NCI-H82 (cell line): ENCODE data around the gene SCAND1.
A peak's percentile ranks its signal among the peaks of the same experiment; 100 is the strongest.
"Not testable (repeated sequence)": the region's sequence is repeated elsewhere in the genome, so short reads cannot be mapped to it uniquely, and the experiment has no call there.

Experiments used
- DNase-seq: peaks from one replicate; lab custom pipeline; 2025; lab: John Stamatoyannopoulos, UW

The SCAND1 gene

DNA sequence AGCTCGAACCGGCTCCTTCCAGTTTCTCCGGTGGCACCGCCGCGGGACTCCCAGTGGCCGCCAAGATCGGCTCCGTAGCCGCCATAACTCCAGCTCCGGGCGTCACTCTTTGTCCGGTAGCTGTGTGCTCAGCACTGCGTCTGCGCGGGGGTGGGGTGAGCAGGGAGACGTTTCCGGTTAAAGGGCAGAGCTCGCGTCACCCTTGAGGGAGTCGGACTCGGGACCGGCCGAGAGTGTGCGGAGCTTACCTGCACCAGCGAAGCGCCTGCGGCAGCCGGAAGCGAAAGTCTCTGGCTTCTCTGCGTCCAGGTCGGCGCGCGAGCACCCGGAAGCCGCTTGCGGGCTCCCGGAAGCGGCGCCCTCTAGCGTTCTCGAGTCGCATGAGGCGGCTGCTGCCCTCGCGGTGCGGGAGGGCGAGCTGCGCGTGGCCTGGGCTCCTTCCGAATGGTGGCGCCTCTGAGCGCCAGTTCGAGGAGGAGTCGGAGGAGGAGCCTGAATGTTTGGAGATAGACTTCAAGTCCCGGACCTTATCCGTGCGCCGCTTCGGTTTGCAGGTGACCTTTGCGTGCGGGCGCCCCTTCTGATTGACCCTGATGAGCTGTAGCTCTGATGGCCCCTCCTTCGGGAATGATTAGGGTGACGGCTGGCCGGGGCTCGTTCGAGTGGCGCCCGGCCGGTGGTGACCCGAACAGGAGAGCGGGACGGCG is at the start of gene SCAND1:
Gene SCAND1 (minus strand): TSS at position 303 of the 707 bp plus-strand sequence. CDS start 218 bp downstream, at position 85.
- peak; percentile 99 for DNase-seq

DNA sequence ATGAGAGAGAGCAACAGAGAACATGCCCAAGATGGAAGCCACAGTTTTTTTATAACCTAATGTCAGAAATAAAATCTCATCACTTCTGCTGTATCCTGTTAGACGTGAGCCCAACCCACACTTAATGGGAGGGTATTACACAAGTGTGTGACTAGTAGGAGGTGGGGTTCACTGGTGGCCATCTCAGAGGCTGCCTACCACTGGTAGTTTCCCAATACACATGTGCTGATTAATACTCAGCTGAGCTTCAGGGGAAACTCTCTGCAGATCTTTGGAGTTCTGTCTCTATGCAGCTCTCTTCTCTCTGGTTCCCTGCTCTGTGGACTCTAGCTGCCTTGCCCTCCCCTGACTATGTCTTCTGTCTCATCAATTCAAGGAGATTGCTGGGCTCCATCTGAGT is 49.7 kb upstream of the SCAND1 start:
- no peak for DNase-seq

DNA sequence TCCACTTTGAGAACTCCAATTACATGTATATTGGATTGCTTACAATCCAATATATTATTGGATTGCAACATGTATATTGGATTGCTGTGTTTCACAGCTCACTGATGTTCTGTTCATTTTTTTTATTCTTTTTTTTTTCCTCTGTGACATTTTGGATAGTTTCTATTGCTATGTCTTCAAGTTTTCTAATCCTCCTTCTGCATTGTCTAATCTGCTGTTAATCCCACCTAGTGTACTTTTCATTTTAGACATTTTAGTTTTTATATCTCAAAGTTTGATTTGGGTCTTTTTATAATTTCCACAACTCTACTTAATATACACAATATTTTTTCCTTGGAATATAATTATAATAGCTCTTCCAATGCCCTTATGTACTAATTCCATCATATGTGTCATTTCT is 48.6 kb upstream of the SCAND1 start:
- no peak for DNase-seq

DNA sequence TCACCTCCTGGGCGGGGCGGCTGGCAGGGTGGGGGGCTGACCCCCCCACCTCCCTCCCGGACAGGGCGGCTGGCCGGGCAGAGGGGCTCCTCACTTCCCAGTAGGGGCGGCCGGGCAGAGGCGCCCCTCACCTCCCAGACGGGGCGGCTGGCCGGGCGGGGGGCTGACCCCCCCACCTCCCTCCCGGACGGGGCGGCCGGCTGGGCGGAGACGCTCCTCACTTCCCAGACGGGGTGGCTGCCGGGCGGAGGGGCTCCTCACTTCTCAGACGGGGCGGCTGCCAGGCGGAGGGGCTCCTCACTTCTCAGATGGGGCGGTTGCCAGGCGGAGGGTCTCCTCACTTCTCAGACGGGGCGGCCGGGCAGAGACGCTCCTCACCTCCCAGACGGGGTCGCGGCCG is 47.0 kb upstream of the SCAND1 start:
- not testable (repeated sequence) for DNase-seq

DNA sequence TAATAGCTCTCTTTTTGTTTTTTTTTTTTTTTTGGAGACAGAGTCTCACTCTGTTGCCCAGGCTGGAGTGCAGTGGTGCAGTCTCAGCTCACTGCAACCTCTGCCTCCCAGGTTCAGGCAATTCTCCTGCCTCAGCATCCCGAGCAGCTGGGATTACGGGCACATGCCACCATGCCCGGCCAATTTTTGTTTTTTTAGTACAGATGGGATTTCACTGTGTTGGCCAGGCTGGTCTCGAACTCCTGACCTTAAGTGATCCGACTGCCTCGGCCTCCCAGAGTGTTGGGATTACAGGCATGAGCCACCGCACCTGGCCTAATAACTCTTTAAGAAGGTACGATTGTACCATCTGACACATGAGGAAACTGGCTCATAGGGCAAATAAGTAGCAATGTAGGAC is 42.2 kb upstream of the SCAND1 start:
- DNase-seq, result not testable (repeated sequence)

DNA sequence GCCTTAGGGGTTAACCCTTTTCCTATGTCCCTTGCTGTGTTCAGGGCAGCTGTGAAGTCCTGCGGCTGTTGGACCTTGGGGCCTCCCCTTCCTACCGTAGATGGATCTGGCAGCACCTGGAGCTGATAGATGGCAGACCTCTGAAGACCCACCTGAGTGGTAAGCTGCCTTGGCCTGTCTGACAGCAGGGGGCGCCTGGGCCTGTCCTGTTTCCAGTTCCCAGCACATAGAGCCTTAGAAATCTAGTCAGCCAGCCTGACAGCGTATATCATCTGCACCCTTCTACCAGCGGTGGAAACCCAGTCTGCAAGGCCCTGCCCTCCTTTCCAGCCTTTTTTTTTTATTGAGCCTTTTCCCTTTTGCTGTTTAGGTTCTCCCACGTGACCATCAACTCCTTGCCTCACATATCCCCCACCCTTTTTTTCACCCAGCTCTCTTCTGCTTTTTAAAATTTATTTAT is 40.7 kb upstream of the SCAND1 start:
- DNase-seq, result peak; percentile 95

DNA sequence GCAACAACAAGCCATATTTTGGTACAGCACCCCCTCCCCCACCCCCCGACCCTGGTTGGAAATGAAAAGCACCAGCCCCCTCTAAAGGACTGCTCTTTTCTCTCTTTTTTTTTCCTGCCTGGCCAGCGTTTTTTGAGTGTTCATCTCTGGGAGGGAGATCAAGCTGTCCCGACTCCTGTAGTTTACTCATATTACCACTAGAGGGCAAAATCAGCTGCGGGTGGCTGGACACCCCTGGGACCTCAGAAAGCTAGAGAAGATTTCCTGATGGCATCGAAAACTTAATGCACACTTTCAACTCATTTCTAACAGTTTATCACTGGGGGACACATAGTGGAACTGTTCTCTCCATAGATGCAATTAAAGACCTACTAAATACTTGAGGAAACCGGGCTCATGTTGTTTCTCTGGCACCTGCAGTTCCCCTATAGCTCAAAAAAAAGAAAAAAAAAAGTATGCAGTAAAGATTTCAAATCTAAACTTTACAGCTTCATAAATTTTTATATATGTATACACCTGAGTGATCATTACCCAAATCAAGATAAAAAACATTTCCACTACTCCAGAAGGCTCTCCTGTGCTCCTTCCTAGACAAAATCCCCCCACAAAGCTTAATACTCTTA is 38.5 kb upstream of the SCAND1 start:
- peak; percentile 88 for DNase-seq

DNA sequence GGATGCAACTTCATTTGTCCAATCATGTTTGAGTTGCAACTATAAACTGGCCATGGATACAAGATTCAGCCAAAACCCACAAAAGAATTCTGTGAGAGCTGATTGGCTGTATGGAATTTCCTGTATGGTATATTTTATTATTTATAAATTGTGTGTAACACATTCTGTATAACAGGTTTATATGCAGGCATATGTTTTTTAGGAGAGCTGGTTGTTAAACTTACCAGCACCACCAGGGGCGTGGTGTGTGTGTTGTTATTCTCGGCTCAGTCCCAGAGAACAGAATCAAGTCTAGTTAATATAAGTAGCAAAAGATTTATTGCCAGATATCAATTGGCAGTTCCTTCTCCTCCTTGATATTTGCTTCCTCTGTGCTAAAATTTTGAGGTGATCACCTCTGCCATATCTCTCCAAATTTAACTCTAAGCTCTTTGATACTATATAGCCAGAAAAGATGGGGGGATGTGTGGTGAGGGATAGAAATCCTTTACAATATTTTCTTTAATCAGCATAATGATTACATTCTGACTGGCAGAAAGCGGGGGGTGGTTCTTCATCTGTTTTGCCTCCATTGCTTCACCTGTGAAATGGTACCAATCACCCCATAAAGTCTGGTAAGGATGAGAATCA is 37.0 kb upstream of the SCAND1 start:
- DNase-seq, result peak; percentile 70

DNA sequence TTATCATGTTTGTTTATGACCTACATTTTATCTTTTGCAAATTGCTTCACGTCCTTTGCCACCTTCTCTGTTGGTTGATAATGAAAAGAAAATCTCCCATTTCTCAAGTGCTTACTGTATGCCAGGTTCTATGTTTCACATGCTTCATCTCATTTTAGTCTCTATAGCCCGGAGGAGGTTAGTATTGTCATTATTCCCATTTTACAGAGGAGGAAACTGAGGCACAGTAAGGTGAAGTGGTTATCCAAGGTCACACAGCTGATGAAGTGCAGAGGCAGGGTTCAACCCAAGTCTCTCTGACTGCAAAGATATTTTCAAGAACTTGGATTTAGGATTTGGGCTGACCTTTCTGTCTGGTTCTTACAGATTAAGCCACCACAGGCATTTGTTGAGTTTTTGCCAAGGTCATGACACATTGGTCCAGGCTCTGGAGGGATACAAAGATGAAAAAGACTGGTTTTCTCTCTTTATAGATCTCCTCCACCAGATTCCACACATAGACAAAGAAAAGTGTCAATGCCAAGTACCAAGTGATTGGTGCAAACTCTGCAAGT is 34.7 kb upstream of the SCAND1 start:
- no peak for DNase-seq

DNA sequence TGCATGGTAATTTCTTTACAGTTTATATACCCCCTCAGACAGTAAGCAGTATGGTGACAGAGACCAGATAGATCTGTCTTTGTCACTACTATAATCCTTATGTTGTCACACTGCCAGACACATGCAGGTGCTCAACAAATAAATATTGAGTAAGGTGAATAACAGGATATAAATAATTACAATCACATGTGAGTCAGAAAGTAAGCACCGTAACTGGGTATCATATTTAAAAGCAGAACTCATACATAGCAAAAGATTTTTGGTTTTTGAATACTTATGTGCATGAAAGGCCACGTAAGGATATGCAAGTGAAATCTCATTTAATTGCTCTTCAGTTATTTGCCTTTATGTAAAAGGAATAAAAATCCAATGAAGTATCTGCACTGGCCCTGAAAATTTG is 31.5 kb upstream of the SCAND1 start:
- peak; percentile 39 for DNase-seq

DNA sequence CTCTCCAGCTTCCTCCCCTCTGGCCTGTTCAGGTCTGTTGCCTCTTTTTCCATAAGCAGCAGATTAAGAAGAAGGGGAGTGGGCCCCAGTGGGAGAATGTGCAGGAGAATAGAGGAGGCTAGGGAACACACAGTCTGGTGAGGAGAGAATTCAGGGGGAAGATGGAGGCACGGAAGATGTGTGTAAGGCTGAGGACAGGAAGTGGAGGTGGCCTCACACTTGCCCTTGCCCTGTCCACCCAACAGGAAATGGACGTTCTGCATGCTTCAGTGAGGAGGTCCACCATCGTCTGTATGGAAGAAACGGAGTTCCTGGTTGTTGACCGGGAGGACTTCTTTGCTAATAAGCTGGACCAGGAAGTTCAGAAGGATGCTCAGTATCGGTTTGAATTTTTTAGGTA is 30.1 kb upstream of the SCAND1 start:
- no peak for DNase-seq

DNA sequence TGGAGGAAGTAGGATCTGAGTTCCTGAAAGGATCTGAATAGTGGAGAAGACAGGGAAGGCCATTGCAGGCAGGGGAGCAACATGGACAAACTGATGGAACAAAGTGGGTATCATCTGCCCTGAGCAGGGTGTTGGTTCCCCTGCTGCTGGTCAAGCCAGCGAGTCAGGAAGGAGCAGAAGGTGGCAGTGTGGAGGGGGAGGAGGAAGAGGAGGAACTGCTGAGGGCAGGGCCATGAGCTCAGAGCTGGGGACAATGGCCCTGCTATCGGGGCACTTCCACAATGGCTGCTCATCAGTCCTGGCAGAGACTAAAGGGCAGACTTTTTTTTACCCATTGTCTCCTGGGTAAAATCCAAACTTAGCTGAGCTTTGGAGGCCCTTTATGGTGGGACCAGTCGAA is 27.7 kb upstream of the SCAND1 start:
- DNase-seq, result no peak

DNA sequence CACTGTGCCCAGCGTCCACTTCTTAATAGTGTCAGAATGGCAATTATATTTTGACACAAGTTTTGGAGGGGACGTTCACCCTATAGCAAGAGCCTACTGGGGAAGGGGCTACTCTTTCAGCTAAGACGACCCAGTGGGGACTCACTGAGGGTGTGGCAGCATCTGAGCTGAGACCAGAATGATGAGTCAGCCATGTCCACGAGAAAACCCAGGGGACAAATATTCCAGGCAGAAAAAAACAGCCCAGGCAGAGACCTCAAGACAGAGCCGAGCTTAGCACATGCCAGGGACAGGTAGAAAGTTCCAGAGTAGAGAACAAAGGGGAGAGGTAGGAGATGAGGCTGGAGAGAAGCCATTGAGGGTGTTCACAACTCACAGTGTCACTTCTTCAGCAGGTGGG is 25.2 kb upstream of the SCAND1 start:
- DNase-seq, result no peak

DNA sequence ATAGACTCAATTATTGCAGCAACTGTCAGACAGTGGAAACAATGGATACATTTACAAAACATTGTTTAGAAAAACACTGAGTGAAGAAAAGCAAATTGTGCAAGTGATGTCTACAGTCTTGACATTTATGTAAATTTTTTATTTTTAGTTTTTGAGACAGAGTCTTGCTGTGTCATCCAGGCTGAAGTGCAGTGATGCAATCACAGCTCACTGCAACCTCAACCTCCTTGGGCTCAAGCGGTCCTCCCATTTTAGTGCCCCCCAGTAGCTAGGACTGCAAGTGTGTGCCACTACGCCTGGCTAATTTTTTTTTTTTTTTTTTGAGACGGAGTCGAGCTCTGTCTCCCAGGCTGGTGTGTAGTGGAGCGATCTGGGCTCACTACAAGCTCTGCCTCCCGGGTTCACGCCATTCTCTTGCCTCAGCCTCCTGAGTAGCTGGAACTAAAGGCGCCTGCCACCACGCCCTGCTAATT is 23.8 kb upstream of the SCAND1 start:
- no peak for DNase-seq

DNA sequence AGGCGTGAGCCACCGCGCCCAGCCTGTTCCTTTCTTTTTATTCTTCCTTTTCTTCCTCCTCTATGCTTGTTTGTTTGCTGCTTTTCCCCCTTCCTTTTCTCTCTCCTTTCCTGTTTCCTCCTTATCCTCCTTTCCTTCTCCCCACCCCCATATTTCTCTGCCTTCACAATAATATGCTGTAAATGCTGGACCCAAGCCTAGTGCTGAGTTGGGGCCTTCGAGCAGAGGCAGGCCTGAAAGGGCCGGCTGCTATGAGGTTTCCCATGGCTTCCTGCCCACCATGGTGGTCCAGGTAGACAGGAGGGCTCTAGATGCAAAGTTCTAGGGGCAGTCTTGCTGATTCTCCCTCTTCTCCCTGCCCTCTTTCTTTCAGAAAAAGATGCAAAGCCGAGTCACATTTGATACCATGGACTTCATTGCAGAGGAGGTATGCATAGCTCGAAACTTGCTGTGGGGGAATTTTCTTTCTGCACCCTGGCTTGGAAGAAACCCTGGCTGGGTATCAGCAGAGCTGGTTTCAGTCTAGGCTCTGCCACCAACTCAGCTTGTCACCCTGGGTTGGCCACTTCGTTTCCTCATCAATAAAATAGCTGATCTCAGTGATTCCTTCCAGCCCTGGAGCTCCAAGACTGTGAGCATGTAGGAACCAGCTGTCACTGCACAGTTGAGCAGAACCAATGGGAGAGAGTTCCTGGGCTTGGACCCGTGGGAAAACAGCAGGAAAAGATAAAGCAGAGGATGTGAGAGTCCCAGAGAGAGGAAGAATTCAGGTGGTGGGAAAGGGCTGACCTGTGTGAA is 21.5 kb upstream of the SCAND1 start:
- no peak for DNase-seq

DNA sequence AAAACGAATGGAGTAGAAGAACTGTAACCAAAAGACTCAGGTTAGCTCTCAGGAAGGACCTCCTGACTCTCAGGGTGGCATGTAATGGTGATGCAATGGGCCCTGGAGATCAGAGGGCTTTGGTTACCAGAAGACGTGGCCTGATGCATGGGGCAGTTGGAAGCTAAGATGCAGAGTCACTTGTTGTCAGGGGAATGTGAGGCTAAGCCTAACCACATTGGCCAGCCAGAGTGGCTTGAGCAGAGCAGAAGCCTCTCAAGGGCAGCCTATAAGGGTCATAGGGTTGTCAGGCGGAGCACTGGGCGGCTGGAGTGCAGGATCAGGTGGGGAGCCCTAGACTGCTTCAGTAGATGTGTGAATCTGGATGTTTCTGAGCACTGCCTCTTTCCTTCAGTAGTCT is 20.0 kb upstream of the SCAND1 start:
- no peak for DNase-seq

DNA sequence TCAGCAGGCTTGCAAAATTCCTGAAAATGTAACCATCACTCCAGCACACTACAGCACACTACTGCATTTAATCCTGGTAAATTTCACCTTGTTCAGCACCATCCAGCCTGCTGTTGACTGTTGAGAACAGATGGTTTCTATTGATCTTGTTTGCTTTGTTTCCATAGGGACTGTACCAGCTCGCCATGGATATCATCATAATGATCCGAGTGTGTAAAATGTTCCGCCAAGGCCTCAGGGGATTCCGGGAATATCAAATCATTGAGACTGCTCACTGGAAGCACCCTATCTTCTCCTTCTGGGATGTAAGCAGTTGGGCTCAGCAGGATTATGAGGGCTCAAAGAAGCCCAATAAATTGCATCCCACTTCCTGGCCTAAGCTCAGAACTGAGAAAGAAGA is 18.2 kb upstream of the SCAND1 start:
- DNase-seq, result peak; percentile 98

DNA sequence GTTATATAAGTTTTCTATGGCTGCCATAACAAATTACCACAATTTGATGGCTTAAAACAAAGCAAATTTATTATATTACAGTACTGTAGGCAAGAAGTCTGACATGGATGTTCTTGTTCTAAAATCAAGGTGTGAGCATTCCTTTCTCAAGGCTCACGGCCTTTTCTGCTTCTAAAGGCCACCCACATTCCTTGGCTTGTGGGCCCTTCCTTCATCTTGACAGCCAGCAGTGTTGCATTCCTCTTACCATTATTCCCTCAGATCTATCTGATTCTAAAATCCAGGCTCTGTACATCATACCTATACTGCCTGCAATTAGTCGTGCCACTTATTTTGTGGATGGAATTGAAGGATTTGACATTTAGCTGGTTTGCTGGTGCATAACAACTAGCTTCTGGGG is 17.7 kb upstream of the SCAND1 start:
- no peak for DNase-seq

DNA sequence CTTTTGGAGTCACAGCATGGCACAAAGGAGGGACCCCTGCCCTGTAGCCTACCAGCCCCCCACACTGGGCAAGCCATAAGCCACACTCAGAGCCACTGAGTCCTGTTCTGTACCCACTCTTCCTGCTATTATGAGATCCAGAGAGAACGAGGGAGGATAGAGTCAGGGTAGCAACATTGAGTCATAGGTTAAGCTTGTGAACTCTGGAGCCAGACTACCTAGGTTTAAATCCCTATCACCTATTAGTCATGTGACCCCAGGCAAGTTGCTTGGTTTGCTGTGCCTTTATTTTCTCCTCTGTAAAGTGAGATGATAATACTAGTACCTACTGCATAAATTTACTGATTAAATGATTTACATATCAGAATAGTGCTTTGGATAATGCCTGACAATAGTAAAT is 14.6 kb upstream of the SCAND1 start:
- no peak for DNase-seq

DNA sequence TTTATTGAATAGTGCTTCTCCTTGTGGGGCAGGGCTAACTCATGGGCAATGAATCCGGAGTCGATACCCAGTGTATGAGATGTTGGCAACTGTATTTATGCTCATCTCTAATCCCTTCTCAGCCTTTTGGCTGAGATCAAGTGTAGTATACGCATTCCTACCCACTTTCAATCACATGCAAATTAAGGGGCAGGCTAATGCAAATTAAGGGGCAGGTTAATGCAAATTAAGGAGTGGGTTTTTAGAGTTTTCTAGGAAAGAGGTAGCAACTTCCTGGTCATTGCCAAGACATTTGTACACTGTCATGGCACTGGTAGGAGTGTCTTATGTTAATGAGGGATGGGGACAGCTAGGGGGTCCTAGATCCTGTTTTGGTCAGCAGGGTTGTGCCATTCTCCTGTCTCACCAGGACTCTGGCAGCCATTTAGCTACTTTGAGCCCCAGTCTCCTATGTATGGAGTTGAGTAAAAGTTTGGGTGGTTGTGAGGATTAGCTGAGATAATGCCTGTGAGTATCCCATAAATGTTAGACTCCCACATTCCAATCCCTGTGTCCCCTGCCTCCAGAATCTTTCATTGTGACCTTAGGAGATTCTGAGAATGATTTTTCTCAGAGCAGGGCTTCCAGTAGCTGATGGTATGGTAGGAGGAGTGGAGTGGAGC is 13.8 kb upstream of the SCAND1 start, which contains the start of gene CNBD2:
Gene CNBD2 (plus strand): TSS at position 612 of the 662 bp plus-strand sequence. CDS start 173 bp downstream, outside the sequence.
- DNase-seq, result no peak

DNA sequence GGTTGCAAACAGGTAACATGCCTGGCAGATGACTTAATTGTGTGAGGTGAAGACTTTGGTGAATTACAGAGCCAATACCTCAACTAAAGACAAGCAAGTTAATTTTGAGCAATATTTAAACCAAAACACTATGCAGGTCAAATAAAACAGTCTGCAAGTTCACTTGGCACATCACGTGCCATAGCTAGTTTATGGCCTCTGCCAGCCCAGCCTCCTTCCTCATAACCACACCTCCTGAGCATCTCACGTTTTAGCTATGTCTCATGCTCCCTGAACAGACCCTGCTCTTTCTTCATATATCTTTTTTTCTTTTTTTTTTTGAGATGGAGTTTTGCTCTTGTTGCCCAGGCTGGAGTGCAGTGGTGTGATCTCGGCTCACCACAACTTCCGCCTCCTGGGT is 9.6 kb upstream of the SCAND1 start:
- DNase-seq, result no peak
